DND-41 (cell line): ENCODE results near the gene TMEM45B.
"Not testable (repeated sequence)": the region's sequence is repeated elsewhere in the genome, so short reads cannot be mapped to it uniquely, and the experiment has no call there.

ENCODE experiments used
- EZH2 ChIP-seq: IDR thresholded peaks from 3 replicates; pipeline ENCODE4 v1.6.1; 2012; ENCODE audit warnings: borderline replicate concordance, low read depth, mild to moderate bottlenecking, moderate library complexity, low read length, inconsistent platforms; ENCODE audit not compliant: severe bottlenecking
- TF ChIP-seq, protein P1 (sequence below): IDR thresholded peaks from 2 replicates; pipeline ENCODE4 v1.5.1; 2012; ENCODE audit warnings: borderline replicate concordance, low read length, moderate library complexity, mild to moderate bottlenecking; ENCODE audit not compliant: poor library complexity, severe bottlenecking; ENCODE audit errors: extremely low read depth

DNA sequence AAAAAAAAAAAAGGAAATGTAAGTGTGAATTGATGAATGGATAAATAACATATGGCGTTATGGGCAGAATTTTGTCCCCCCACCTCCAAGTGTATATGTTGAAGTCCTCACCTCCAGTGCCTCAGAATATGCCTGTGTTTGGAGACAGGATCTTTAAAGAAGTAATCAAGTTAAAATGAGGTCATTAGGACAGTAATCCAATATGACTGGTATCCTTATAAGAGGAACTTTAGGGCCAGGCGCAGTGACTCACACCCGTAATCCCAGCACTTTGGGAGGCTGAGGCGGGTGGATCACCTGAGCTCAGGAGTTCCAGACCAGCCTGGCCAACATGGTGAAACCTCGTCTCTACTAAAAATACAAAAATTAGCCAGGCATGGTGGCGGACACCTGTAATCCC is 17.6 kb downstream of the TMEM45B start:
- TF ChIP-seq, protein P1, sequence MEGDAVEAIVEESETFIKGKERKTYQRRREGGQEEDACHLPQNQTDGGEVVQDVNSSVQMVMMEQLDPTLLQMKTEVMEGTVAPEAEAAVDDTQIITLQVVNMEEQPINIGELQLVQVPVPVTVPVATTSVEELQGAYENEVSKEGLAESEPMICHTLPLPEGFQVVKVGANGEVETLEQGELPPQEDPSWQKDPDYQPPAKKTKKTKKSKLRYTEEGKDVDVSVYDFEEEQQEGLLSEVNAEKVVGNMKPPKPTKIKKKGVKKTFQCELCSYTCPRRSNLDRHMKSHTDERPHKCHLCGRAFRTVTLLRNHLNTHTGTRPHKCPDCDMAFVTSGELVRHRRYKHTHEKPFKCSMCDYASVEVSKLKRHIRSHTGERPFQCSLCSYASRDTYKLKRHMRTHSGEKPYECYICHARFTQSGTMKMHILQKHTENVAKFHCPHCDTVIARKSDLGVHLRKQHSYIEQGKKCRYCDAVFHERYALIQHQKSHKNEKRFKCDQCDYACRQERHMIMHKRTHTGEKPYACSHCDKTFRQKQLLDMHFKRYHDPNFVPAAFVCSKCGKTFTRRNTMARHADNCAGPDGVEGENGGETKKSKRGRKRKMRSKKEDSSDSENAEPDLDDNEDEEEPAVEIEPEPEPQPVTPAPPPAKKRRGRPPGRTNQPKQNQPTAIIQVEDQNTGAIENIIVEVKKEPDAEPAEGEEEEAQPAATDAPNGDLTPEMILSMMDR, result not testable (repeated sequence)
- TF ChIP-seq EZH2, result not testable (repeated sequence)
